Activated T-cell treated with anti-CD3 and anti-CD28 coated beads, Interleukin-2, amount 50 U/mL, for 1 hour (primary cell): ENCODE results near the gene PIGN.

Experiments
- DNase-seq: peaks from one replicate; pipeline ENCODE4 v3.0.0-alpha.2; 2020

PIGN gene, protein sequence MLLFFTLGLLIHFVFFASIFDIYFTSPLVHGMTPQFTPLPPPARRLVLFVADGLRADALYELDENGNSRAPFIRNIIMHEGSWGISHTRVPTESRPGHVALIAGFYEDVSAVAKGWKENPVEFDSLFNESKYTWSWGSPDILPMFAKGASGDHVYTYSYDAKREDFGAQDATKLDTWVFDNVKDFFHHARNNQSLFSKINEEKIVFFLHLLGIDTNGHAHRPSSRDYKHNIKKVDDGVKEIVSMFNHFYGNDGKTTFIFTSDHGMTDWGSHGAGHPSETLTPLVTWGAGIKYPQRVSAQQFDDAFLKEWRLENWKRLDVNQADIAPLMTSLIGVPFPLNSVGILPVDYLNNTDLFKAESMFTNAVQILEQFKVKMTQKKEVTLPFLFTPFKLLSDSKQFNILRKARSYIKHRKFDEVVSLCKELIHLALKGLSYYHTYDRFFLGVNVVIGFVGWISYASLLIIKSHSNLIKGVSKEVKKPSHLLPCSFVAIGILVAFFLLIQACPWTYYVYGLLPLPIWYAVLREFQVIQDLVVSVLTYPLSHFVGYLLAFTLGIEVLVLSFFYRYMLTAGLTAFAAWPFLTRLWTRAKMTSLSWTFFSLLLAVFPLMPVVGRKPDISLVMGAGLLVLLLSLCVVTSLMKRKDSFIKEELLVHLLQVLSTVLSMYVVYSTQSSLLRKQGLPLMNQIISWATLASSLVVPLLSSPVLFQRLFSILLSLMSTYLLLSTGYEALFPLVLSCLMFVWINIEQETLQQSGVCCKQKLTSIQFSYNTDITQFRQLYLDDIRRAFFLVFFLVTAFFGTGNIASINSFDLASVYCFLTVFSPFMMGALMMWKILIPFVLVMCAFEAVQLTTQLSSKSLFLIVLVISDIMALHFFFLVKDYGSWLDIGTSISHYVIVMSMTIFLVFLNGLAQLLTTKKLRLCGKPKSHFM

DNA sequence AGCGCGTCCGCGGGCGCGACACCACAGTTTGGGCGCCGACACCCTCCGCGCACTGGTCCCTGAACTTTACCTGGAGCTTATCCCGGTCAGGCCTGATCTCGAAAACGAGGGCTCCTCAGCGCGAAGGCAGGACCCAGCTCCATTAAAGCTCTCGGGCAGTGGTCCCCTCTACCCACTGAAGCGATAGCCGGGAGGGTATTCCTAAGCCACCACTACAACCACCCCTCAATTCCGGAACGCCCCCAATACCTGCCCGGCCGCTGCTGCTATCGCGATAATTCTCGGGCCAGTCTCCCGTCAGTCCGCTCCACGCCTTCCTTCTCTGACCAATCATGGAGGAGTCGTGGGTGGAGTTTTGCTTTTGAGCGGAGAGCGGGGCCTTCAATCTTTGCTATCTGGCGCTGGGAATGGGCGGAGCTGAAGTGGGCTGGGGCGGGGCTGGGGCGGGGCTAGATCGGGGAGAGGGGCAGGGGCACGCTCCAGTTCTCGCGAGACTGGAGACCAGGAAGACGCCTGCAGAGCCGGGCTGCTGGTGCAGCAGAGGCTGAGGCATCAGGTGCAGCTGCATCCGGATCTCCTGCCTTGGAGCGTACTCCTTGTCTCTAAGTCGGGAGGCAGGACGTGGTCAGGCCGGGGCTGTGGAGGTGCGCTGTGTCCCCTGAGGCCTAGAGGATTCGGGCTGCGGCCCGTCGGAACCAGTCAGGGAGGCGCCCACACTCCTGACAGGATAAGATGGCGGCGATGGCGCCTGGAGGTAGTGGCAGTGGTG is at the start of gene PIGN, which contains the start of gene RELCH:
Gene PIGN (minus strand): TSS at position 283 of the 769 bp plus-strand sequence. CDS start 25,703 bp downstream, outside the sequence.
Gene RELCH (plus strand): TSS at position 482 of the 769 bp plus-strand sequence. CDS start 251 bp downstream, at position 733.
- DNase-seq: peak; percentile 89

DNA sequence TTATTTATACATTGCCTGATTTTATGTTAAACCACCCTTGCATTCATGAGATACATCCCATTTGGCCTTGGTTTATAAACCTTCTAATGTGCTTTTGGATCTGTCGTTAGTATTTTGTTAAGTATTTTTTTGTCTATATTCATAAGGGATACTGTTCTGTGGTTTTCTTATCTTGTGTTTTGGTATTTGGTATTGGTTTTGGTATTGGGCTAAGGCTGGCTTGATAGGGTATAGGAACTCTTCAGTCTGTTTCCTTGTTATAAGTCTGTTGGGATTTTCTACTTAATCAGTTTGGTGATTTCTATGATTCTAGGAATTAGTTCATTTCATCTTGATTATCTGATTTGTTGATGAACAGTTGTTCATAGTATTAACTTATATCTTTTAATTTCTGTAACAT is 49.4 kb upstream of the PIGN start:
- DNase-seq: no peak

DNA sequence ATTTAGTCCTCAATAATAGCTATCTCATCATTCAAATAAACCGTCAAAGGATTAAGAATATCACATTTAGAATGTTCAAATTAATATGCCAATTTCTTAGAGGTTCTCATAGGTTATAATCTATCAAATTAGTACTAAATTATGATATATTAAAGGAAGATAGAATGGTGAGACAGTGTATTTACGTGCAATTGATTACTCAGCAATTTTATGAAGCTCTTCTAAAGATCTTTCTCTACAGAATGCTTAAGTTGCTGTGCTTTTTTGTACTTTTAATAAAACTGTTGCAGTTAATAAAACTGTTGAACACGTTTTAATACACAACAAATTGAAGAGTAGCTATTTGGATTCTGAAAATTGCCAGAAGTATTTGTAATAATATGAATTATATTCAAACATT is 39.2 kb upstream of the PIGN start:
- no peak for DNase-seq

DNA sequence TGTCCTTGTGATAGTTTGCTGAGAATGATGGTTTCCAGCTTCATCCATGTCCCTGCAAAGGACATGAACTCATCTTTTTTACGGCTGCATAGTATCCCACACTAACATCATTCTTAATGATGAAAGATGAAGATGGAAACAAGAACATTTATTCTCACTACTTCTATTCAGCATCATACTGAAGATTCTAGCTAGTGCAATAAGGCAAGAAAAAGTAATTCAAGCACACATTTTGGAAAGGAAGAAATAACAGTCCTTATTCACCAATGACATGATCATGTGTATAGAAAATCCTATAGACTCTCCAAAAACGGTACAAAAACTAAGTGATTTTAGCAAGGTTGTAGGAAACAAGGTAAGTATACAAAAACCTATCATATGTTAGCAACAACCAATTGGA is 37.4 kb upstream of the PIGN start:
- no peak for DNase-seq

DNA sequence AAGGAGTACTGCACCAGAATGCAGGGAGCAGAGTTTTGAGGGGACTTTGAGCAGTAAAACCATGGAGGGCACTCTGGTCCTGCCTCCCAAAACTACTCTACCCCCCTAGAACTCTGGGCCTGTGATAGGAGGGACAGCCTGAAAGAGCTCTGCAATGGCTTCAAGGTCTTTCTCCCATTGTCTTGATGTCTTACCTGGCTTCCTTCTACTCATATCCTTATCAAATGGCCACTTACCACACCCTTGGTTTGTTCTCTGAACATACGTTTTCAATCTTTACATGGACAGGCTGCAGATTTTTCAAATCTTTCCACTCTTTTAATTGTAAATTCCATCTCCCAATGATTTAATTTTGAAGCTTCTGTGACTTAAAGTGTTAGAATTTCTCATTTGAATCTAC is 27.9 kb upstream of the PIGN start:
- no peak for DNase-seq

DNA sequence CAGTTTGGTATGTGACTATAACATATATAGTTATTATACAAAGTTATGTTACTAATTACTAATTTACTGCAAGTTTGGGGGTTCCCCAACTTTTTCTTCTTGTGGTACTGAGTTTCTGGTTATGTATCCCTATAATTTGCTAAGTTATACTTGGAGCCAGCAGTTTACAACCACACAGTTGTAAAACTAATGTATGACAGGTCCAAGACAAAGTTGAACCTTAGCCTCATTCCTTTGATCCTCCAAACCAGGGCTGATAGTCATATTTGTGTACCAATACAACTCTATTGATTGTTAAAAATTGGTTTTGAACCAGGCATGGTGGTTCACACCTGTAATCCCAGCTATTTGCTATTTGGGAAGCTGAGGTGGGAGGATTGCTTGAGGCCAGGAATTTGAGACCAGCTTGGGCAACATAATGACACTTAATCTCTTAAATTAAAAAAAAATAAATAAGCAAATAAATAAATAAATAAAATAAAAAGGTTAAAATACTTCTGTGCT is 24.5 kb upstream of the PIGN start:
- no peak for DNase-seq

DNA sequence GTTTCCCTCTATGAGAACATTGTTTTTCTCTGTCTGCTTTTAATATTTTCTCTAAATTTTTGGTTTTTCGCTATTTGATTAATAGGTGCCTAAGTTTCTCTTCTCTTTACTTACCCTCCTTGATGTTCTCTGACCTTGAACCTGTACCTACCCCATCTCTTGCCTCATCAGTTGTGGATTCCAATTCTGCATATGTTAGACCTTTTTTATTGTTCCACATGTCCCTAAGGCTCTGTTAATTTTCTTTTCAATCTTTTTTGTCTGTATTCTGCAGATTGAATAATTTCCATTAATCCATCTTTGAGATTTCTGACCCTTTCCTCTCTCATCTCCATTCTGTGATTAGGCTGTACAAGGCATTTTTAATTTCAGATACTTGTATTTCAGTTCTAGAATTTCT is 23.3 kb upstream of the PIGN start:
- no peak for DNase-seq

DNA sequence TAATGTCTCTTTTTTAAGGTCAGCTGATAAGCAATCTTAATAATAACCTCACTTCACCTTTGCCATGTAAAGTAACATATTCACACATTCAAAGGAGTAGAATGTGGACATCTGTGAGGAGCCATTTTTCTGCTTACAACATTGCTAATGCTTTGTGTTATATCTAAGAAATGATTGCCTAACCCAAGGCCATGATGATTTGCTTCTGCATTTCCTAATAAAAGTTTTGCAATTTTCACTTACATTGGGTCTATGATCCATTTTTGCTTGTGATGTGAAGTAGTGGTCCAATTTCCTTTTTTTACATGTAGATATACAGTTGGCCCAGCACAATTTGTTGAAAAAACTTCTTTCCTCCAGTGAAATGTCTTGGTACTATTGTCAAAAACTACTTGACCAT is 22.2 kb upstream of the PIGN start:
- no peak for DNase-seq

DNA sequence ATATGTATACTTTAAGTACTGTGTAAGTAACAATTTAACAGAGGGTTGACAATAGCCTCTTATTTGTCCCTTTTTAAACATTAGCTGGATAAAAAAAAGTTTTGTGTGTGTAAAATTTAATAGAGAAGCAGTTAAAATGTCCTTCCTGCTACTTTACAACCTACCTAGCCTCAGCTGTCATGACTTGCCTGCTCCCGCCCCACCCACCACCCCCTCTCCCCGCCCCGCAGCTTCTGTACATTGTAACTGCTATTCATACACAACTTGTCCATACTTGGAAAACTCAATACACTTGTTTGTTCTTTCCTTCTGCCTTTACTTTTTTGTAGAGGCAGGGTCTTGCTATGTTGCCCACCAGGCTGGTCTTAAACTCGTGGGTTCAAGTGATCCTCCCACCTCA is 19.7 kb upstream of the PIGN start:
- no peak for DNase-seq

DNA sequence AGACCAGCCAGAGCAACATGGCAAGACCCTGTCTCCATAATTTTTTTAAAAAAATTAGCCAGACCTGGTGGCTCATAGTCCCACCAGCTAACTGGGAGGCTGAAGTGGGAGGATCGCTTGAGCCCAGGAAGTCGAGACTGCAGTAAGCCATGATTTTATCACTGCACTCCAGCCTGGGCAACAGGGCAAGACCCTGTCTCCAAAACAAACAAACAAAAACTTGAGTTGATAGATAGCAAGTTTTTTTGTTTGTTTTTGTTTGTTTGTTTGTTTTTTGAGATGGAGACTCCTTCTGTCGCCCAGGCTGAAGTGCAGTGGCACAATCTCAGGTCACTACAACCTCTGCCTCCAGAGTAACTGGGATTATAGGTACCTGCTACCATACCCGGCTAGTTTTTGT is 19.0 kb upstream of the PIGN start:
- no peak for DNase-seq

DNA sequence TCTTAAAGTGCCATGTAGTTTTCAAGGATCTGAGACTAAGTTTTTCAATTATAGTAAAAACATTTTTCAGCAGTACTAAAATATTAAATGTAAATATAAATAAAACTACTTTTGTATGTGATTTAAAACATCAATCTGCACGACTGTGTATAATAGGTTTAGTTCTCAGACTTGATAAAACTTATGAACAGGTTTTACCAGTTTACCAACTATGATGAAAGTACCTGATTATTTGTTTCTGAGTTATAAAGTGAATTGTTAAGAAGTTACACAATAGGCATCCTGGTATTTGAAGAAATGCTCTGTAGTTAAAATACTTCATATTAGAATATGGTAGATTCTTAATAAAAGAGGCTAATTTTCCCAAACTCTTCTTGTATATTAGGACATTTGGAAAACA is 15.0 kb upstream of the PIGN start:
- DNase-seq: no peak

DNA sequence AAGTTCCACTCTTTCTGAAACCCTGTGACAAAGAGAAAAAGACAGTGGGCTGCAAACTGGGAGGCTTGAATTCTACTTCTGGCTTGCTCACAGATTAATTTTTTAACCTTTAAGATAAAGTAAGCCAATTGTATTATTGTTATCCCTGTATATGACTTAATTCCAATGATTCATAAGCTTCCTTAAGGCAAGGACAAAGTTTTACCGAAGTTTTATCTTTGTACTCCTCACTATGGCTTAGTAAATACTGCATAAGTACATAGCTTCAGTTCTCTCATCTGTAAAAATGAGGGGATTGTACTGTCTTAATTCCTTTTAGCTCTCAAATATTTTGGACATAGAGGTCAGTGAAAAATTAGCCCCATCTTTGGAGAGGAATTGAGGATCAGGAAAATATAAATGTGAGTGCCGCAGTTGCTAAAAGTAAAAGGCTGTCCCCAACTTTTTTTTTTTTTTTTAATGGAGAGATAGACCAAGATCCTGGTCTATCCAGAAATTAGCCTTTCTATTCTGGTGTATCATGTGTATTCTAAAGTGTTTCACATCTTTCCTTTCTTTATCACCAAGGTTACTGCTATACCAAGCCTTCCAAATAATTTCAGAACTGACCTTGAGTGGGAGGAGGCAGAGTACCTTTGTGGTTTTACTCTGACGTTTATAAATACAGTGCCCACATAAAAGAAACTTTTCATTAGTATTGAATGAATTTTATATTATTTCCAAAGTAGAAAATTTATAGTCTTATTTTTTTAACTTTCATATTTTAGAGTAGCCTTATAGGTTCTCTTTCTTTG is 13.5 kb upstream of the PIGN start:
- no peak for DNase-seq

DNA sequence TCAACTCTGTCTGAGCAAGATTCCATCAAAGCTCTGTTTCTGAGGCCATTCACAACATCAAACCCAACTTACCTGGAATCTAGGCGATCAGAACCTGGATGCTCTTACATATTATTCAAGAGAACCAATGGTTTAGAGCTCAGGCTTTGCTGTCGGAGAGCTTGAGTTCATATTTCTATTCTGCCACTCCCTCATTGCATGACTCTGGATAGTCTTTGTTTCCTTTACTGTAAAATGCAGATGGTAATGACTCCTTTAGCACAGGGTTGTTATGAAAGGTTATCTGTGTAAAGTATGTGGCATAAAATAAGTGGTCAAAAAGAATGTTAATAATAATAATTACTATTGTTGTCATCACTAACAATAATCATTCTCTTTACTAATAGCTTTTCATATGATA is 12.8 kb upstream of the PIGN start:
- no peak for DNase-seq

DNA sequence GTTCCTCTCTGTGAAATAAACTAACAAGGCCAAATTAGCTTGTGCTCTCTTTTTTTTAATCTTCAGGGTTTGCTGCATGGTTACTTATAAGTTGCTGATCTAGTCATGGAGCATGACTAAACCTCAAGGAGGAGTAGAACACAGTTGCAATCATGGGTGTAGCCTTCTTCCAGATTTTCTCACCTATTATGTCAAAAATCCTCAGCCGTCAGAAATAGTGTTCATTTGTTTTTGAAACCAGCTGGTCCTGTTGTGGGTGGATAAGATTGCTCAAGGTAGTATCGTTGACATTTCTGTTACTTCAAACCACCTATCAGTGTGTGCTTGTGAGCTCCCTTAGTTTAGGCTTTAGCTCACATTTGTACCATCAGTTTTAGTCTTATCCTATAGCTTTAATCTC is 11.4 kb upstream of the PIGN start:
- DNase-seq: no peak

DNA sequence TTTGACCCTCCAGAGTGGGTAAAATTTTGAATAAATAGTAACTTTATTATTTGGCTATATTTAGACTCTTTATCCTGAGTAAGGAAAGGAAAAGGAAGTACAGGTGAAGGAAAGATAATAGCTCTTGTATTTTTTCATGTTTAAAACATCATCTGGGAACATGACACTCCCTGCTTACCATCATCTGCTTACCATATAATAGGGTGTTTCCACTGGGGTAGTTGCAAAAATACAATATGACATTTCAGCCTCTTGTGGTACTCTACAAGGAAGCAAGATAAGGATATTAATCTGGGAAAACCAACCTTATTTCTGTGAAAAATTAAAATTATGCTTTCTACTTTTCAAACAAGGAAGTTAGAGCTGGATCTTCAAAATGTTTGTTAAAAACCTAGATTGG is 10.1 kb upstream of the PIGN start:
- DNase-seq: no peak

DNA sequence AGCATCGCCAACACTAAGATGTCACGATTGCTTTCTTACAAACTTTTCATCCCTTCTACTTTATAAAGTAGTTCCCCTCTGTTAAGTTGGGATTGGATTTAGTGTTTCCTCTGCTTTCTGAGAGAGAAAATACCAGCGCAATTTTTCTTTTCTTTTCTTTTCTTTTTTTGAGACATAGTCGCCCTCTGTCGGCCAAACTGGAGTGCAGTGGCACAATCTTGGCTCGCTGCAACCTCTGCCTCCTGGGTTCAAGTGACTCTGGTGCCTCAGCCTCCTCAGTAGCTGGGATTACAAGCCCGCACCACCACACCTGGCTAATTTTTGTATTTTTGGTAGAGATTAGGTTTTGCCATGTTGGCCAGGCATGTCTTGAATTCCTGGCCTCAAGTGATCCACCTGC is 9.2 kb upstream of the PIGN start:
- DNase-seq: no peak

DNA sequence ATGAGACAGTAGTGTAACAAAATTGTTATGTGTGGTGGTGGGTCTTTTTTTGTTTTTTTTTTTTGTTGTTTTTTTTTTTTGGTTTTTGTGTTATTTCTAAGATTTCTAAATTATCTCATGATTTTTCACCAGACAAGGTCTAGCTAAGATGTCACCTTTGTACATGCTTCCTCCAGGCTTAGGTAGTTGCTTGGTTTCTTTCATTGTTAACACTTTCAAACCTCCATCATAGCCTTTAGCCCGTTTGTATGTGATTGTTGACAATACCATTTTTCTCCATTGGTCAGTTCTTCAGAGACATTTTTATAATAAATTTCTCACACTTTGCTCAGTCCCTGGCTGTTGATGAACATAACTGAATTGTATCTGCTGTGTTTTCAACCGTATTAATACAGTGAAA is 2.4 kb upstream of the PIGN start:
- DNase-seq: no peak

DNA sequence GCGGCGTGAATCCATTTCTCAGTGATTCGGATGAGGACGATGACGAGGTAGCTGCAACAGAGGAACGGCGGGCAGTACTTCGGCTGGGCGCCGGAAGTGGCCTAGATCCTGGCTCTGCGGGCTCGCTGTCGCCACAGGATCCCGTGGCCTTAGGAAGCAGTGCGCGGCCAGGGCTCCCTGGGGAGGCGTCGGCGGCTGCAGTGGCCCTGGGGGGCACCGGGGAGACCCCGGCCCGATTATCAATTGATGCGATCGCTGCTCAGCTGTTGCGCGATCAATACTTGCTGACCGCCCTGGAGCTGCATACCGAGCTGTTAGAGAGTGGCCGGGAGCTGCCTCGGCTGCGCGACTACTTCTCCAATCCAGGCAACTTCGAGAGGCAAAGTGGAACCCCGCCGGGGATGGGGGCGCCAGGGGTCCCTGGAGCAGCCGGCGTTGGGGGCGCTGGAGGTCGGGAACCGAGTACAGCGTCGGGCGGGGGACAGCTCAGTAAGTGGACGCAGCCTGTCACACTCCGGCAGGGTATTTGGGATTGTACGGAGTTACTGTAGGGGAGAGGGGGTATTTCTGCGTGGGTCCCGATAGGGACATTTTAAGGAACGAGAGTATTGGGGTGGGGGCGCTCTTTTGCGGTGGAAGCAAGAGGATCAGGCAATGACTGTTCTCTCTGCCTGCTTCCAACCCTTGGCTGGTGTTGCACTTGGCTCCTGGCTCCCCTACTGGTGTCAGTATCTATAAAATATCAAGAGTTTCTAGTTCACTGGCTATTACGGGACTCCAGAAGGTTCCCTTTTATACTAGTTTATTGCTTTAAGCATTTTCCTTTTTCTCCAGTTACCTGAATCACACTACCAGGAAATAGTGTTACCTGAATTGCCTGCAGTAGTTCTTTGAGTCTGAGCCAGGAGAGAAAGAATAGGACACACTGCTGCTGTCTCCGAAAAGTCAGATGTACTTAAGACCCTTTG is 971 bp upstream of the PIGN start:
- peak; percentile 33 for DNase-seq

DNA sequence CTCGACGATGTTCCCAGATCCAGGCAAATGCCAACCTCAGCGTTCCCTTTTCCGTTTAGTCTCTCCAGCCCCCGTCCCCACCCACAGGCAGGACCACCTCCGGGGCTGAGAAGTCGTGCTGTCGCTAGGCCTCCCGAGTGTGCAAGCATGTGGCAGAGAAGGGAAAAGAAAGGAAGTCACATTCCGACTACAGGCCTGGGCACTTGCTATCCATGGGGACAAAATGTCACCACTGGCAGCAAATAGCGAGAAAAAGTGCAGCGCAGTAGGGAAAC is 420 bp downstream of the PIGN start:
- no peak for DNase-seq

DNA sequence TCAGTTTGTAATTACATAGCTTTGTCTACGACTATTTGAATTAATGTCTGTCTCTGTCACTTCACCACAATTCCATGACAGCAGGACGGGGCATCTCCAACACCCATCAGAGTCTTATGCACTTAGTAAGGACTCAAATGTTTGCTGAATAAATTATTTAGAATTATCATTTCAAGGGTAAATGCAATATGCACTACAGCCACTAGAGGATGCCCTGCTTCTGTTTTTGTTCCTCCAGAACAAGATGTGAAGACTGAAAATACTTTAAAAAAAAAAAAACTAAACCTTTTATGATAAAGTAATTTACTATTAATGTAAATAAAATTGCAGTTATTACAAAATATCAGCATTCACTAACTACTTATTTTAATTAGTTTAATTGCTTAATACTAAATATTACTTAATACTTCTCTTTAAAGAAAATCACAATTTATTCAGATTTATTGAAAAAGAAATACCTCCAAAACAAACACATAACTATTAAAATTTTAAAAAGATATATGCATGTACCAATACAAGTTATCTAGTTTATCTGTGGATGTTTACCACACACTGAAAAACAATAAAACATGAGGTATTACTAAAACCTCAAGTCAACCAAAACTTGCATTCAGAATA is 3.2 kb downstream of the PIGN start:
- DNase-seq: no peak

DNA sequence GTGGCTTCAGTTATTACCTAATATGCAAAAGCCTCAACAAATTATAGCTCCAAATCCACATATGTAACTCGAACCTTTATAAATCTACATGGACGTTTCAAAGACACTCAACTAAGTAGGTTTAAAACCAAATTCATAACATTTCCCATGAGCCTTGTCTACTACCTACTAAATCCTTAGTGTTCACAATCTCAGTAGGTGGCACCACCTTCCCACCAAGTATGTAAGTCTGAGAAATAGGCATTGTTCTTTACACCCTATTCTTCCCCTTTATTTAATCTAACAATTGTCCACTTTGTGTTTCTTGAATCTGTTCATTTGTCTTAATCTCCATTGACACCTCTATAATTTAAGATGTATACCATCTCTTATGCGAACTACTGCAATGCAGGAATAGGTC is 4.6 kb downstream of the PIGN start:
- no peak for DNase-seq
